Stimulated activated CD8-positive, alpha-beta memory T cell treated with anti-CD3 and anti-CD28 coated beads, Interleukin-15, amount 100 ng/mL, for 1 hour (primary cell): Measurements from ENCODE around the gene CHEK2.
"Not testable (repeated sequence)": the region's sequence is repeated elsewhere in the genome, so short reads cannot be mapped to it uniquely, and the experiment has no call there.

Experiments
- DNase-seq: peaks from one replicate; pipeline ENCODE4 v3.0.0-alpha.2; 2020; ENCODE audit warnings: low read depth

CHEK2 gene

DNA sequence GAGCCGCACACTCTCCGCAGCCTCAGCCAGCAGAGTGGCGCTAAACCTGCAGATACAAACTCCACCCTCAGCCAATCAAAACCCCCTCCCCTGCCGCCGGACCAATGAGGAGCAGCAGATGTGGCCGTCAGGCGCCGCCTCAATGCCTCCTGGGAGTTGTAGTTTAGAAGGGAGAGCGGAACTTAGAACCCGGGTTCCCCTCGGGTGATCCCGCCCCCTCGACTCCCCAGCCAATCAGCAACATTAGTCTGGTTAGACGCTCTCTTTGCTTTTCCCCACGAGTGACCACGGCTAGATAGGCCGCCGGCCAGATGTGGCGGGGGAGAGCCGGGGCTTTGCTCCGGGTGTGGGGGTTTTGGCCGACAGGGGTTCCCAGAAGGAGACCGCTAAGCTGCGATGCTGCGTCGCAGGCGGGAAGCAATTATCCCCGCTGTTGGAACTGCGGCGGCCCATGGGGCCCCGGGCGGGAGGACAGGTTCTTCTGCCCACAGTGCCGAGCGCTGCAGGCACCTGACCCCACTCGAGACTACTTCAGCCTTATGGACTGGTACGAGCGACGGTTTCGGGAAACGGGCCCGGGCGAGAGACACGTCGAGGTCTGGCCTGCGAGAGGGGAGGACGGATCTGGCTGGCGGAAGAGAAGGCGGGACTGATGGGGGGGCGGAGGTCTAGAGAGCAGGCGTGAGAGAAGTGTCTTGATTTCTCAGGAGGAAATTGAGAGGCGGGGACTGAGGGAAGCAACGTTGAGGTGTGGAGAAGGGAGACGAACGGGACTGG is at the start of gene CHEK2, which contains the start of gene HSCB:
Gene CHEK2, minus strand, starts transcription at position 36 of the 777 bp plus-strand sequence. CDS start 7,099 bp downstream, outside the sequence.
Gene HSCB, plus strand, starts transcription at position 255 of the 777 bp plus-strand sequence. Its CDS starts 57 bp downstream, at position 312.
- DNase-seq = peak; percentile 96

DNA sequence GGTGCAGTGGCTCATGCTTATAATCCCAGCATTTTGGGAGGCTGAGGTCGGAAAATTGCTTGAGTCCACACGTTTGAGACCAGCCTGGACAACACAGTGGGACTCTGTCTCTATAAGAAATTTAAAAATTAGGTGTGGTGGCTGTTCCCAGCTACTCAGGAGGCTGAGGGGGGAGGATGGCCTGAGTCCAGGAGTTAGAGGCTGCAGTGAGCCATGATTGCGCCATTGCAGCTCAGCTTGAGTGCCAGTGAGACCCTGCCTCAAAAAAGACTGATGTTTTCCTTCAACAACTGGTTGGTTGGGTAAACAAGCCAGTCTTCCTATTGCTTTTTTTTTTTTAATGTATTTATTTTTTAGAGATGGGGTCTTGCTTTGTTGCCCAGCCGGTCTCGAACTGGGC is 49.5 kb upstream of the CHEK2 start:
- no peak for DNase-seq

DNA sequence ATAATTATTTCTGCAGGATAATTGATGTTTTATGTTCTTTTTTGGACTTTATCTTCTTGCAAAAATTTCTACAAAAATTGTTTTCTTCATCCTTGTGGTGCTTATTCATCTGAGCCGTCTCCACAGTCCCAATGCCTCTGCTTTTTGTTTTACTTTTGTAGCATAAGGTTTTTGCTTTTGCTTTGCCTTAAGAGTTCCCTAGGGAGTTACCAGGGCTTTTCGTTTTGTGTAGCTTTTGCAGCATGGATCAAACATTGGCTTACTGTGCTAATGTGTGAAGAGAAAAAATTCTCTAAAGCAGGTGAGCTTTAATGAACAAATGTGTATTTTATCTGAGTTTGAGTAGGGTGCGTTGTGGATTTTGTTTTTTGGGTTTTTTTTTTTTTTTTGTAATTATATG is 47.0 kb upstream of the CHEK2 start:
- no peak for DNase-seq

DNA sequence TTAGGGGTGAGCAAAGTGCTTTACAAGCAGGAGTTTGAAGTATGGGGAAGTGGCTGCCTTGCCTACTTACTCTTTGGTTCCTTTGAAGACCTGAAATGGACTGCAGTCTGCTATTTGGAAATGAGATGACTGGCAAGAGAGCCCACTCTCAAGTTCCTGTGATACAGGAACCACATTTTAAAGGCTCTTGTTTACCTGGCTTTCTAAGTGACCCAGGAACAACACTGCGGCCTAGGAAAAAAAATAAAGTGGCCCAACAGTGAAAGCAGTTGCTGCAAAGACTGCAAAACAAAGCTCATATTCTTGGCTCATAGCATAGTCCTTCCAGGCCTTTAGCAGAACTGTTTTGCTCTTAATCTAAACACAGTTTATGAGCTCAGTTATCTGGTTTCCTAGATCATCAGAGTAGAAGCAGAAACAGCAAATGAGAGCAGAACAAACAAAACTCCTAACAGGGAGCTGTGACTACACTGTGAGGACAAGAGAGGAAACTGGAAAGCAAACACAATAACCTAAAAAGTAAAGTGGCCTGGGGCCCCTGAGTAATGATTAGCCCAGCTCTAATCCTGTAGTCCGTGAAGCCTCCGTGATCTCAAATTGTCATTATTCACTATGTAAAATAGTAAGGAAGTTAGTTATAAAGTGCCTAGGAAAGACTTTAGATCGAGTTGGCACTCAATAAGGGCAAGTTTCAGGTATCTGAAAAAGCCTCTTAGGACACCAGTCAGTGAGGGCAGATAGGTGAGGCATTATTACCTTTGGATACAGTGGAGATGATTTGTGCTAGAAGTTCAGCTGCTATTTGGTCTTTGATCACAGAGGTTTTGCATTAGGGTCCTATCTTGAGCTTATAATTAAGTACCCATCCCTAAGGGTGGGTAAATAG is 42.4 kb upstream of the CHEK2 start:
- no peak for DNase-seq

DNA sequence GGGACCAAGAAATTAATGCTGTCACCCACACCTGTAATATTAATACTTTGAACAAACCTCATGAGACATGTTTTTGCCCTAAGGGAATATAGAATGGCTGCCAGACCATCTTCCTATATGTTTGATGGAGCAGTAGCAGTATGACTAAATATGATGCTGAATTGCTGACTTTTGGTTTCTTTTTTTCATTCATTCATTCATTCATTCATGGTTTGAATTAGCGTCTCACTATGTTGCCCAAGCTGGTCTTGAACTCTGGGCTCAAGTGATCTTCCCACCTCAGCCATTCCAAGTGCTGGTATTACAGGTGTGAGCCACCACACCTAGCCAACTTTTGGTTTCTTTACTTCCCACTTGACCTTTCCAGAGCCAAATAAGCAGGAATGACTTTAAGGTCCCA is 38.7 kb upstream of the CHEK2 start:
- no peak for DNase-seq

DNA sequence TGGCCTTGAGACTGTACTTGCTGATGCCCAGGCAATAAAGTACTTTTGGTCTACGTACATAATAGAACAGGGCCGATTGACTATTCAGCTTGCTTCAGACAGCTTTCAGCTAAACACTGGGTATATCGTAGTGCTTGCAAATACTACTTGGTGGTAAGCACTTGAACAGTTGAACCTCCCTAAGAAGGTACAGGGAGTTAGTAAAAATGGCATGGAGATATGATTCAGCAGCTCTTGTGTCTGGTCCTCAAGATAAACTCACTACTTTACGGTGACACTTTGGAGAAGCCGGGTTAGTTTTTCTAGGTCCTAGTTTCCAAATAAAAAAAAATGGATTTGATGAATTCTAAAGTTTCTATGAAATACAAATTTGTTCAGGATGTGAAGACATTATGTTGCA is 38.2 kb upstream of the CHEK2 start:
- DNase-seq = no peak

DNA sequence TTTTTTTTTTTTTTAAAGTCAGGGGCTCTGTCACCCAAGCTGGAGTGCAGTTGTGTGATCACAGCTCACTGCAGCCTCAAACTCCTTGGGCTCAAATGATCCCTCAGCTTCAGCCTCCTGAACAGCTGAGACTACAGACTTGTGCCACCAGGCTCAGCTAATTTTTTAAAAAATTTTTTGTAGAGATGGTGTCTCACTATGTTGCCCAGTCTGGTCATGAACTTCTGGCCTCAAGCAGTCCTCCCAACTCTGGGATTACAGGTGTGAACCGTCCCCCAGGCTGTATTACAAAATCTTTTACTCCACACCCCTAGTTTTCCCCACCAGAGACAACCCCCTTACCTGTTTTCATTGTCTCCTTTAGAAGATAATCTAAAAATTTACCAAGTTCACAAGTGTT is 32.8 kb upstream of the CHEK2 start:
- no peak for DNase-seq

DNA sequence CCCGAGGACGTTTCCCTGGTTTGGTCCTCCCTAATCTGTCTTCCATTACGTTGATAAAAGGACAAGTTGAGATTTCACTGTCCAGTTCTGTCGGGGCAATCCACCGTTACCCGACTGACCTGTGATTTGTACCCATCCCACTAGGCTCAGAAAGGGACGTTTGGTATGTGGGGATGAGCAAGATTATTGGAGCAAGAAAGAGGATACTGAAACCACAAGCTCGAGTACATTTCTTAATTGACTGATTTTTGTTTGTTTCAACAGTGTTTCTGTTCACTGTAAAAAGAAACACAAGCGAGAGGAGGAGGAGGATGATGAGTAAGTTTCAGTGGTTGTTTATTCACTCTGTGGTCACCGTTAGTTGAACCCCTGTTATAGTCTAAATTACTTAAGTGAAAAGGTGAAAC is 31.8 kb upstream of the CHEK2 start:
- DNase-seq = no peak

DNA sequence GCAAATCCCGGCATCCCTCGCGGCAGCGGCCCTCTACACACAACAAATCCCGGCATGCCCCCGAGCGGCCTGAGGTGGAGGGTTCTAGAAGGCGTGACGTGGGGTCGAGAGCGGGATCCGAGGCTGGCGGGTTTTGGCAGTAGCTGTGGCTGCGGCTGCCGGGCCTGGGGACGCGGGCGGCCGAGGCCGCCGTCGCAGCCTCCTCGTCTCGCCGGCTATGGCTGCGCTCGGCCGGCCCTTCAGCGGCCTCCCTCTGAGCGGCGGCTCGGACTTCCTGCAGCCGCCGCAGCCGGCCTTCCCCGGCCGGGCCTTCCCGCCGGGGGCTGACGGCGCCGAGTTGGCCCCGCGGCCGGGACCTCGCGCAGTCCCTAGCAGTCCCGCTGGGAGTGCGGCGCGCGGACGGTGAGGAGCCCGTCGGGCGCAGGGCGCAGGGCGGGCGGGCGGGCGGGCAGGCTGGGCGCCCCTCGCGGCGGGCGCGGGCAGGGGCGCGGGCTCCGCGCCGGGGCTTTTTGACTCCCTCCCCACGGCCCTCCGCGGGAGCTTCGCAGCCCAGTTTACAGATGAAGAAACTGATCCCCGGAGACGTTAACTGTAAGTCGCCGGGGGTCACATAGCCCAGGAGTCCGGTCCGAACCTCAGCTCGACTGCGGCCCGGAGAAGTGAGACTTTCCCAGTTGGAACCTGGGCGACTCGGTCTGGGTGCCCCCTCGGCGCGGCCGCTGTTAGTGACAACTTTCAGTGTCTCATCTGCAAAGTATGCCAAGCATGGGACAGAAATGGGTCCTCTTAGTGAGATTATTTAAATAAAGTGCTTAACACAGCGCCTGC is 31.2 kb upstream of the CHEK2 start, which contains the start of gene CCDC117:
Gene CCDC117, plus strand, starts transcription at position 63 of the 828 bp plus-strand sequence. Its CDS starts 155 bp downstream, at position 218.
- peak; percentile 86 for DNase-seq

DNA sequence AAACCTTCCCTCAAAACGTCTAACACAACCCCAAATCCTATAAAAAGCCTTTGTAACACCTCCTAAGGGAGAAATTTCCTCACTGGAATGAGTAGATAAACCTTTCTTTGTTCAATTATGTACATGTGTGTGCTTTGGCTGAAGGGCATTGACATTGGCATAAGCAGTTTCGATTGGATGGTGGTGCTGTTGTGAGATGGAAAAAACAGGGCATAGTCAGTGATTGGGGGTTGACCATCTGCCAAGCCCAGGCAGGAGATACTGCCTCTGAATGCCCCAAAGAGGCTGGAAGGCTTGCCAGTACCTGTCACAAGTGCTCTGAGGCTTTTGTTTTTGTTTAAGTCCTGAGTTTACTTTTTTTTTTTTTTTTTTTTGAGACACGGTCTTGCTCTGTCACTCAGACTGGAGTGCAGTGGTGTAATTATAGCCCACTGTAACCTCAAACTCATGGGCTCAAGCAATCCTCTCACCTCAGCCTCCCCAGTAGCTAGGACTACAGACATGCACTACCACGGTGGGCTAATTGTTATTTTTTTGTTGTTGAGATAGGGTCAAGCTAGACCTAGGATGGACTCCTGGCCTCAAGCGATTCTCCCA is 29.7 kb upstream of the CHEK2 start:
- no peak for DNase-seq

DNA sequence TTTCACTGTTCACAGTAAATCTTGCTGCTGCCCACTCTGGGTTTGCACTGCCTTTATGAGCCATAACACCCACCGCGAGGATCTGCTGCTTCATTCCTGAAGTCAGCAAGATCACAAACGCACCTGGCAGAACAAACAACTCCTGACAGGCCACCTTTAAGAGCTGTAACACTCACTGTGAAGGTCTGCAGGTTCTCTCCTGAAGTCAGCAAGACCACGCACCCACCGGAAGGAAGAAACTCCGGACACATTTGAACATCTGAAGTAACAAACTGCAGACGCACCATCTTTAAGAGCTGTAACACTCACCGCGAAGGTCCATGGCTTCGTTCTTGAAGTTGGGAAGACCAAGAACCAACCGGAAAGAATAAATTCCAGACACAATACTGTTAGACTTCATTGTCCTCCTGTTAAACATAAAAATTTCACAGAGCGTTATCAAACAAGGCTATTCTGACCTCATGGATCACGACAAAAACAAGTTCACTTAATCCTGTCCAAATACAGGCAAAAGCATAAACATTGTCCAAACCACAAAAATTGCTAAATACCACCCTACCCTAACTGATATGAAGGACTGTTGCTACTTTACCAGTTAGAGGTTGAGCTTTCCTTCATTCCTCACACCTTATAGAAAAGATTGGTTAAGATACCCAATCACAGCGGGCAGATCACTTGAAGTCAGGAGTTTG is 27.9 kb upstream of the CHEK2 start:
- DNase-seq = no peak

DNA sequence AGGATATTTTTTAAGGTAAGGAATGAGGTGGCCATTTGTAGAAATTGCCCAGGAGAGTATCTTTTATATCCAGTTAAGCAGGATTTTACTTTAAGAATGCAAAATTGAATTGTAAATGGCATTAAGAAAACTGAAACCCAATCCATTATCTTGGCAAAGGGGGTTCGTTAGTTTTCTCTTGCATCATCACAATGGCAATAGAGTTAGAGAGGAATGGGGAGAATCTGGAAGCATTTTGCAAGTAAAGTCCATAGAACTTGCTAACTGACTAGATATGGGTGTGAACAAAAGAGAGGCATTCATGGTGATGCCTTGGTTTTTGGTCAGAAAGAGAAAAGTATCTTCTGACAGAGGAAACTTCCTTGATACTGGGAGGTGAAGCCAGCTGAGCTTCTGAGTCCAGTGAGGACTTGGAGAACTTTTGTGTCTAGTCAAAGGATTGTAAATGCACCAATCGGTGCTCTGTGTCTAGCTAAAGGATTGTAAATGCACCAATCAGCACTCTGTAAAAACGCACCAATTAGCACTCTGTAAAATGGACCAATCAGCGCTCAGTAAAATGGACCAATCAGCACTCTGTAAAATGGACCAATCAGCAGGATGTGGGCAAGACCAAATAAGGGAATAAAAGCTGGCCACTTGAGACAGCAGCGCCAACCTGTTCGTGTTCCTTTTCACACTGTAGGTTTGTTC is 27.2 kb upstream of the CHEK2 start:
- DNase-seq = no peak

DNA sequence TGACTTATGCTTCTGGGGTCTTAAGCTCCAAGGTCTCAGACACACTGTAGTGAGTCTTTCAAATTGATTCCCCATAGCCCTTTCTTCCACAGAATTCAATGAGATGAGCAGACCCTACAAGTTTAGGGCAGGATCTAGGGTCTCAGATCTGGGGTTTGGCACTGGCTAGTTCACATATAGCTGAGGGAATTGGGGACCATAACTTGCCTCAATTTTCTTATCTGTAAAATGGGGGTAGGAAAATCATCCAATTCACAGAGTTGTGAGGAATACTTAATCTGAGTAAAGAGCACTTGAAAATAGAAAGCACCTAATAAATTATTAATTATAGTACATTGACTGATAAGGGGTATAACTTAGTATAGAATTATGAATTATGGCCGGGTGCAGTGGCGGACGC is 25.0 kb upstream of the CHEK2 start:
- no peak for DNase-seq

DNA sequence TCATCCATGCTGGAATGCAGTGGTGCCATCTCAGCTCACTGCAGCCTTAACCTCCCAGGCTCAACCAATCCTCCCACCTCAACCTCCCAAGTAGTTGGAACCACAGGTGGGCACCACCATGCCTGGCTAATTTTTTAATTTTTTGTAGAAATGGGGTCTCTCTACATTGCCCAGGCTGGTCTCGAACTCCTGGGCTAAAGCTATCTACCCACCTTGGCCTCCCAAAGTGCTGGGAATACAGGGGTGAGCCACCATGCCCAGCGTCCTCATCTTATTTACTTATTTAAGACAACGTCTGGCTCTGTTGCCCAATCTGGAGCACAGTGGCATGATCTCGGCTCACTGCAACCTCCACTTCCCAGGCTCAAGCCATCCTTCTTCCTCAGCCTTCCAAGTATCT is 20.4 kb upstream of the CHEK2 start:
- not testable (repeated sequence) for DNase-seq

DNA sequence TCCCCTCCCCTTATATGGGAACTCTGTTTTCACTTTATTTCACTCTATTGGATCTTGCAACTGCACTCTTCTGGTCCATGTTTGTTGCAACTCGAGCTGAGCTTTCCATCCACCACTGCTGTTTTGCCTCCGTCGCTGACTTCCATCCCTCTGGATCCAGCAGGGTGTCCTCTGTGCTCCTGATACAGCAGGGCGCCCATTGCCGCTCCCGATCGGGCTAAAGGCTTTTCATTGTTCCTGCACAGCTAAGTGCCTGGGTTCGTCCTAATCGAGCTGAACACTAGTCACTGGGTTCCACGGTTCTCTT is 19.8 kb upstream of the CHEK2 start:
- no peak for DNase-seq

DNA sequence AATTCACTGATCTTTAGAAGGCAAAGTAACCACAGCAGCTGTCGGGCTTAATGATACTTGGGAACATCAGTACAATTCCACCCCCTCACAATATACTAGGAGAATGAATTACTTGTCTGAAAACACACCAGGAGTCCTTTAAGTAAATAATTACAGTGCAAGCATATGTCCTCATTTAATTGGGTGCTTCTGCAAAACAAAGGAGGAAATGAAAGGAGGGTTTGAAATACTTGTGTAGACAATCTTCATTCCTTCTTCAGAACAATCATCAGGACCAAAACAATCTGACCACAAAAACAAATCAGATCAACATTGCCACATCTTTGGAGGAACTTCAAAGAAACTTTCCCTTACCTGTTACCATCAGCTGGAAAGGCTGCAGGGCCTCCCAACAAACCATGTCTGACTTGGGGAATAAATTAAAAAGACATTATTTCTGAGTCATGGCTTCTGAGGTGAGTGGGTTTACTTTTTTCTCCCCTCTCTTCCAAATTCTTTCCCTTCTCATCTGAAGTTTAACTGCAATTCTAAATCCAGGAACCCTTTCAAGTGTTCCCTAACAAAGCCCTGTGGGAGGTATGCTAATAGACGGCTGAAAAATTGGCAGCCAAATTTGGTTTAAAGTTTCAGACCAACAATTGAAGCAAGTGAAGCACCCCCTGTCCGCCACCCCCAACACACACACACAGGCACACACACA is 18.4 kb upstream of the CHEK2 start:
- DNase-seq = no peak

DNA sequence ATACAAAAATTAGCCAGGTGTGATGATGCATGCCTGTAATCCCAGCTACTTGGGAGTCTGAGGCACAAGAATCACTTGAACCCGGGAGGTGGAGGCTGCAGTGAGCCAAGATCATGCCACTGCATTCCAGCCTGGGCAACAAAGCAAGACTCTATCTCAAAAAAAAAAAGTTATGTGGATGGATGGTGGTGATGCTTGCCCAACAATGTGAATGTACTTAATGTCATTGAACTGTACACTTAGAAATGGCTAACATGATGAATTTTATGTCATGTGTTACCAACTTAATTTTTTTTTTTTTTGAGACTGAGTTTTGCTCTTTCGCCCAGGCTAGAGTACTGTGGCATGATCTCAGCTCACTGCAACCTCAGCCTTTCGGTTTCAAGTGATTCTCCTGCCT is 12.9 kb upstream of the CHEK2 start:
- DNase-seq = not testable (repeated sequence)

DNA sequence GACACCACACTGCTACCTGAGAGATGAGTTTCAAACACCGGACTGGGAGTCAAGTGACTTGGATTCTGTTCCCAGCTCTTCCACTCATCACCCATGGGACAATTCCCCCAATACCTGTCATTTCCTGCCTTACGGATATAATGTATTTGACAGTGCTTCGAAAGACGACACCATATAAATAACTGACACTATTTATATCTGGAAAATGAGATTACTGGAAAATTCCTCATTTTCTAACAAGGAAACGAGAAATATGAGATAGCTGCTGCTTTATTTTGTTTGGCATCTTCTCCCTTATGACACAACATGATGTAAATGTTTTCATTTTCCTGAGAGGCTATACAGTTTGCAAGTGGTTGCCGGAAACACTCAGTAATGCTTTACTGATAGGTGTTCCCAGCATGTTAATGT is 8.9 kb upstream of the CHEK2 start:
- DNase-seq = no peak

DNA sequence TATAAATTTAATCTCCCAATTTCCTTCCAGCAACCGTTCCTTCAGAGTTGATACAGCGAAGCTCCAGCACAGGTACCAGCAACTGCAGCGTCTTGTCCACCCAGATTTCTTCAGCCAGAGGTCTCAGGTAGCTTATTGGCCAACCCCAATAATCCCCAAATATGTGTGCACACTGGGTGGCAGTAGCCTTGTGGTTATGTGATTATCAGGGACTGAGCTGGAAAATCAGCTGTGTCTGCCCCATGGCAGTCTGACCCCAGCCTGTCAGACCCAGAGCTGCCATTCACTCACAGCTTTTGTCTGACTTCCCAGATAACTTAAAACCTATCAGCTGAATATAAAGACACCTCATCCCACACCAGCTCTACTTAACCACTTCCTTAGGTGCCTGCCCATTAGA is 2.2 kb upstream of the CHEK2 start:
- no peak for DNase-seq

DNA sequence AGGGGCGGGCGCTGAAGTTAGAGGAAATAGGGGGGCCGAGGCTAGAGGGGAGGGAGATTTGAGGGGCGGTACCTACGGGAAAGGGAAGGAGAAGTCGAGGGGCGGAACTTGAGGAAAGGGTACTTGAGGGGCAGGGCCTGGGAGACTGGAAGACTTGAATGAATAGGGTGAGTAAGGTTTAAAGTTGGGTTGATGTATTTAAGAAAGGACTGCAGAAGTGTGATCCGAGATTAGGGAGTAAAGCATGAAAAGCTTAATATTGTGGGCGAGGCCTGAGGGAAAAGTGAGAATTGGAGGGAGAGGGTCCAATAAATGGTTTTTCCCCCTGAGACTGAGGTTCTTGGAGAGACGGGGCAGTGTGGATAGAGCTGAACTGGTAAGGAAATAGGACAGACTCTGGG is 942 bp upstream of the CHEK2 start:
- DNase-seq = no peak
